ENCODE results near the gene CCR3.
"Not testable (repeated sequence)": the region's sequence is repeated elsewhere in the genome, so short reads cannot be mapped to it uniquely, and the experiment has no call there.

Gene CCR3

DNA sequence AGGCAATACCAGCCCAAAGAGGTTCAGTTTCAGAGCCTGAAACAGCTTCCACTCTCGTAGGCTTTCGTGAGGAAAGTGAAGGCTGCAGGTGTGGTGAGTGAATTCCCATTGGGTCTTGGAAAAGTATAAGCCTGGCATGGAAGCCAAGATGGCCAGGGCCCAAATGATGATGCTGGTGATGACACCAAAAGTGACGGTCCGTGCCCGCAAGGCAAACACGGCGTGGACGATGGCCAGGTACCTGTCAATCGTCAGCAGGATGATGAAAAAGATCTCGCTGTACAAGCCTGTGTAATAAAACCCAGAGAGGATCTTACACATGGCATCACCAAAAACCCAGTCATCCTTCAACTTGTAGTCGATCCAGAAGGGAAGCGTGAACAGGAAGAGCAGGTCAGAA, 38.6 kb upstream of the CCR3 start:
- Histone ChIP-seq H3K36me3 (ENCODE audit: insufficient read depth, low read length) (no peaks in the 10 kb centered on the region), H3K9me3 (ENCODE audit: low read depth, low read length) (no peaks in the 10 kb centered on the region), H3K9ac (ENCODE audit: insufficient read length) (no peak overlapping the region), H3K27ac (no peak overlapping the region), H3K4me3 (no peak overlapping the region)
- DNase-seq (ENCODE audit: low read depth, low spot score), result no peak
- TF ChIP-seq FOXP2 (optimal IDR thresholded peaks at IDR 0.05; ENCODE audit: control extremely low read depth, extremely low read length, insufficient read depth) (no peak), POLR2AphosphoS5 (IDR thresholded peaks at IDR 0.05; ENCODE audit: borderline replicate concordance, low read depth, low read length) (no peak), EZH2 (IDR thresholded peaks at IDR 0.05) (no peak)

GRCh38 chr3:46205286-46205960, 36.8 kb upstream of the CCR3 start:
- Histone ChIP-seq H3K4me3 (no peak overlapping the region), H3K36me3 (ENCODE audit: insufficient read depth, low read length) (no peaks in the 10 kb centered on the region), H3K9ac (ENCODE audit: insufficient read length) (no peak overlapping the region), H3K9me3 (ENCODE audit: low read depth, low read length) (no peaks in the 10 kb centered on the region), H3K27ac (no peak overlapping the region)
- no peak for TF ChIP-seq FOXP2 (optimal IDR thresholded peaks at IDR 0.05; ENCODE audit: control extremely low read depth, extremely low read length, insufficient read depth)
- TF ChIP-seq EZH2 (IDR thresholded peaks at IDR 0.05), result no peak
- TF ChIP-seq POLR2AphosphoS5 (IDR thresholded peaks at IDR 0.05; ENCODE audit: borderline replicate concordance, low read depth, low read length), result no peak
- DNase-seq (ENCODE audit: low read depth, low spot score), result no peak

DNA sequence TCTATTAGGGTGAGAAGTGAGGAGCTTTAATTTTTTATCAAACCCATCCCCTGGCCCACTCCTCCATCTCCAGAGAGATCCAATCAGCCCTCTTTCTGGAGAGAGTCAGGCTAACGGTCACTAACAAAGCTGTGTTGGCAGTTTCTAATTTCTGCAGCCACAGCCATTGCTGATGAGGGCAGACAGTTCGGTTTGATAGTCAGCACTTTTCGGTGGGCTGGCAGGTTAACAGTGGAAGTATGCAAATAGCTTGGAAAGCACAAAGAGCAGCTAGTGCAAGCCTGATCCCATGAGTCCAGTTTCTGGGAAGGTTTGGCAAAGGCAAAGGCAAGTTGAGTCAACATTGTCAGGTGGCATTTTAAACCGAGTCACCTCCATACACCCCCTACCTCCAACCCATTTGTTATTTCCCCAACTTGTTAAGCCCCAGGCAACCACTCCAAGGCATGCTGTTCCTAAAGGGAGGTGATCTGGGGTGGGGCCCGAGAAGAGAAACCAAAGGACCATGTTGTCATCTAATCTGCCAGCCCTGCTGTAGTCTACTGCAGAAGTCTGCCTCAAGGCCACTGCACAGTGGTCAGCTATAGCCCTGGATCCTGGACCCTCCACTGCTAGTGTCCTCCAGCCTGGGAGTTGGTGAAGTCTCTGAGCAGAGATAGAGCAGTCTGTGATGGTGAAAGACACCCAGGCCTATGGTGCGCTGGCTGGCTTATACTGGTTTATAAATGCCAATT, 35.8 kb upstream of the CCR3 start:
- H3K9ac ChIP-seq (ENCODE audit: insufficient read length), result no peak overlapping the region
- no peak overlapping the region for H3K27ac ChIP-seq
- H3K36me3 ChIP-seq (ENCODE audit: insufficient read depth, low read length), result no peaks in the 10 kb centered on the region
- no peak for DNase-seq (ENCODE audit: low read depth, low spot score)
- no peak overlapping the region for H3K4me3 ChIP-seq
- TF ChIP-seq EZH2 (IDR thresholded peaks at IDR 0.05), result no peak
- TF ChIP-seq FOXP2 (optimal IDR thresholded peaks at IDR 0.05; ENCODE audit: control extremely low read depth, extremely low read length, insufficient read depth), result no peak
- no peak for TF ChIP-seq POLR2AphosphoS5 (IDR thresholded peaks at IDR 0.05; ENCODE audit: borderline replicate concordance, low read depth, low read length)
- H3K9me3 ChIP-seq (ENCODE audit: low read depth, low read length), result no peaks in the 10 kb centered on the region

- H3K36me3 ChIP-seq (ENCODE audit: insufficient read depth, low read length); H3K9ac ChIP-seq (ENCODE audit: insufficient read length); H3K9me3 ChIP-seq (ENCODE audit: low read depth, low read length); DNase-seq (ENCODE audit: low read depth, low spot score); H3K4me3 ChIP-seq; H3K27ac ChIP-seq: not testable (repeated sequence)
These were observed 34.7 kb upstream of the CCR3 start for GRCh38 chr3:46207514-46207913.

DNA sequence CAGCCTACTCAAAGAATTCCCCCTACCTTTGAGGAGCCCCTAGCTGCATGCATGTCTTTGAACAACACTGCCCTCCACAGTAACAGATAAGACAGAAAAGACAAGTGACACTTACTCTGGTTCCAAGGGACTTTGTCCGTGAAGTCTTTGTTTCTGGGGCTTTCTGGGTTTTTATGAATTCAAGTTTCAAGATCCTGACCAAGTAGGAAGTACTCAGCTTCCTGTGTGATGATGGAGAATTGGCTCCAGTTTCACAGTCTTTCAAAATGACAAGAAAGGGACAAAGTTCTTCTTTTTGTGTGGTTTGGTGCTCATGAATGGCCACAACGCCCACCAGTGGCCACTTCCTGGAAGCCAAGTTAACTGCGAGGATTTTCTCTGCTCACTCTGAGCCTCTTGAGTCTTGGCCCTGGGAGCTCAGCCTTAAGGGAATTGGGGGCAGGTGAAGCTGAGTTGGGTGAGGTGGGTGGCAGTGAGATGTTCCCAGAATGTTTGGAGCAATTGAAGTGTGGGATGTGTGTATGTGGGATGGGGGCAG, 34.0 kb upstream of the CCR3 start, which contains the start of gene CCR1:
Gene CCR1 (minus strand): TSS at position 147 of the 538 bp plus-strand sequence. CDS start 4,000 bp downstream, outside the sequence.
- no peak for TF ChIP-seq EZH2 (IDR thresholded peaks at IDR 0.05)
- no peak for TF ChIP-seq FOXP2 (optimal IDR thresholded peaks at IDR 0.05; ENCODE audit: control extremely low read depth, extremely low read length, insufficient read depth)
- no peak for TF ChIP-seq POLR2AphosphoS5 (IDR thresholded peaks at IDR 0.05; ENCODE audit: borderline replicate concordance, low read depth, low read length)
- Histone ChIP-seq H3K27ac (no peak within 1 kb of the TSS), H3K9ac (ENCODE audit: insufficient read length) (no peak within 1 kb of the TSS), H3K4me3 (no peak within 1 kb of the TSS), H3K9me3 (ENCODE audit: low read depth, low read length) (no peaks in the 10 kb centered on the region), H3K36me3 (ENCODE audit: insufficient read depth, low read length) (no peaks in the 10 kb centered on the region)
- no peak for DNase-seq (ENCODE audit: low read depth, low spot score)

DNA sequence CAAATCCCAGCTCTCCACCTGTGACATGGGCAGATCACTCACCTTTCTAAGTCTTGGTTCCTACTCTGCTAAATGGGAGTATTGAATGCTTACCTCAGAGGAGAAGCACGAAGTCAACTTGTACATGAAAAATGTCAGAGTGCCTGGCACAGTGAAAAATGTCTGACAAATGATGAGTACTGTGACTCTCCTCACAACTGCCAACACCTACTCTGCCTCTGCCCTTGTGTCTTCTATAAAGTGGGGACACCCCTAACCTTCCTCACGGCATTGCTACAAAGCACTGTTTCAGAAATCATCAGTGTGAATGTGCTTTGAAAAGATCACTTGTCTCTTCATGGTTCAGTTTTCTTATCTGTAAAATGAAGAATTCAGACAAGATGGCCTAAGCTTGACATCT, 33.2 kb upstream of the CCR3 start:
- Histone ChIP-seq H3K9me3 (ENCODE audit: low read depth, low read length) (no peaks in the 10 kb centered on the region), H3K9ac (ENCODE audit: insufficient read length) (no peak overlapping the region), H3K4me3 (no peak overlapping the region), H3K36me3 (ENCODE audit: insufficient read depth, low read length) (no peaks in the 10 kb centered on the region), H3K27ac (no peak overlapping the region)
- TF ChIP-seq FOXP2 (optimal IDR thresholded peaks at IDR 0.05; ENCODE audit: control extremely low read depth, extremely low read length, insufficient read depth) (no peak), EZH2 (IDR thresholded peaks at IDR 0.05) (no peak), POLR2AphosphoS5 (IDR thresholded peaks at IDR 0.05; ENCODE audit: borderline replicate concordance, low read depth, low read length) (no peak)
- DNase-seq (ENCODE audit: low read depth, low spot score), result no peak

DNA sequence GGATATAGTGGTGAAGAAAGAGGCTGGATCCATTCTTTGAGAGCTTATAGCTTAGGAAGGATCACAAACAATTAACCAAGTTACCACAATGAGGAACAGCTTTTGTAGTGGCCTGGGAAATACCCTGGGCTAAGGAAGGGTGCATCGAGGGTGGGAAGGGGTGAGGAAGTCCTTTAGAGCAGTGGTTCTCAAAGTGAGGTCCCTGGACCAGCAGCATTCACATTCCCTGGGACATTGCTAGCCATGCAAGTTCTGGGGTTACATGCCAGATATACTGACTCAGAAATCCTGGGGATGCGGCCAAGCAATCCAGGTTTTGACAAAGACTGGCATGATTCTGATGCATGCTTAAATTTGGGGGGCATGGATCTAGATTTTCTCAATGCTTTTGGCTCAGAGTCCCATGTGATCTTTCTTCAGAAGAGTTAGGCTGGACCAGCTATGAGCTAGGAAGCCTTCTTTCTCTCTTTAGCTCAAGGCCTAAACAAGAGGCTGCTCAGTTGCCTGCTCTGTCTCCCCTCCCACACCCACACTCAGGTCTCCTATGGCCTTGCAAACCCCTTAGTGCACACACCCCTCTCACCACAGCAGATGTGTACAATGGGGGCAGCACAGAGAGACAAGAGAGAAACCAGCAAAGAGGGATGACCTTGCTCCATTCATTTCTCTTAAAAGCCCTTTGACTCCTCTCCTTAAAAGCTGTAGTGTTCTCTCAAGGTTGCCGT, 32.4 kb upstream of the CCR3 start:
- H3K4me3 ChIP-seq, result no peak overlapping the region

GRCh38 chr3:46212101-46212500, 30.2 kb upstream of the CCR3 start:
- Histone ChIP-seq H3K4me3 (no peak overlapping the region), H3K9ac (ENCODE audit: insufficient read length) (no peak overlapping the region), H3K36me3 (ENCODE audit: insufficient read depth, low read length) (no peaks in the 10 kb centered on the region), H3K9me3 (ENCODE audit: low read depth, low read length) (no peaks in the 10 kb centered on the region), H3K27ac (no peak overlapping the region)
- TF ChIP-seq FOXP2 (optimal IDR thresholded peaks at IDR 0.05; ENCODE audit: control extremely low read depth, extremely low read length, insufficient read depth), result no peak
- no peak for TF ChIP-seq POLR2AphosphoS5 (IDR thresholded peaks at IDR 0.05; ENCODE audit: borderline replicate concordance, low read depth, low read length)
- no peak for TF ChIP-seq EZH2 (IDR thresholded peaks at IDR 0.05)
- no peak for DNase-seq (ENCODE audit: low read depth, low spot score)

More for the DNA sequence above, 32.4 kb upstream of the CCR3 start:
- TF ChIP-seq FOXP2 (optimal IDR thresholded peaks at IDR 0.05; ENCODE audit: control extremely low read depth, extremely low read length, insufficient read depth), result no peak
- no peak for TF ChIP-seq POLR2AphosphoS5 (IDR thresholded peaks at IDR 0.05; ENCODE audit: borderline replicate concordance, low read depth, low read length)
- TF ChIP-seq EZH2 (IDR thresholded peaks at IDR 0.05), result no peak
- H3K36me3 ChIP-seq (ENCODE audit: insufficient read depth, low read length), result no peaks in the 10 kb centered on the region
- H3K9ac ChIP-seq (ENCODE audit: insufficient read length), result no peak overlapping the region
- H3K27ac ChIP-seq, result no peak overlapping the region
- H3K9me3 ChIP-seq (ENCODE audit: low read depth, low read length), result no peaks in the 10 kb centered on the region
- DNase-seq (ENCODE audit: low read depth, low spot score), result no peak
